SJSA1 (cell line): ENCODE results near the gene SLC45A2. TPM values are rescaled to one million over a fixed set of nuclear protein-coding genes. Genes with fewer than 3 reads are reported as not detected.
"Not testable (repeated sequence)": the region's sequence is repeated elsewhere in the genome, so short reads cannot be mapped to it uniquely, and the experiment has no call there.

Experiments used
- DNase-seq, 2 experiments: peaks; one replicate each; pipeline ENCODE4 v3.0.0-alpha.2; 2015 to 2020; ENCODE audit warnings: low spot score in 2 of 2, low read depth in 1 of 2
- H3K27ac ChIP-seq: fragments of 250-450 bp; sonication (Bioruptor Pico); 2 replicates; pipeline ENCODE4 v1.5.1; 2020; ENCODE audit warnings: mild to moderate bottlenecking, moderate library complexity
- H3K27me3 ChIP-seq: fragments of 250-450 bp; sonication (Bioruptor Pico); replicated peaks from 2 replicates; pipeline ENCODE4 v1.5.1; 2020; ENCODE audit warnings: mild to moderate bottlenecking, moderate library complexity
- H3K36me3 ChIP-seq: fragments of 250-450 bp; sonication (Bioruptor Pico); 2 replicates; pipeline ENCODE4 v1.5.1; 2020; ENCODE audit warnings: mild to moderate bottlenecking
- H3K4me1 ChIP-seq: fragments of 250-450 bp; sonication (Bioruptor Pico); replicated peaks from 2 replicates; pipeline ENCODE4 v1.6.1; 2021; ENCODE audit warnings: mild to moderate bottlenecking
- H3K4me3 ChIP-seq: fragments of 250-450 bp; sonication (Bioruptor Pico); 2 replicates; pipeline ENCODE4 v1.5.1; 2020; ENCODE audit warnings: mild to moderate bottlenecking
- H3K9me3 ChIP-seq: fragments of 250-450 bp; sonication (Bioruptor Pico); replicated peaks from 2 replicates; pipeline ENCODE4 v1.5.1; 2020; ENCODE audit warnings: mild to moderate bottlenecking
- total RNA-seq: library from RNA; depleted of rRNA; stranded (reverse); fragments of >200 nt; shearing (Covaris generic); gene quantifications from 2 replicates; pipeline ENCODE4 v1.2.3, GENCODE V29; 2014; rRNA removed

SLC45A2 gene
- total RNA-seq, 1 experiment from 2014 or later: not detected

- H3K27ac ChIP-seq, H3K27me3 ChIP-seq, DNase-seq, H3K9me3 ChIP-seq, H3K4me1 ChIP-seq, H3K4me3 ChIP-seq, H3K36me3 ChIP-seq: not testable (repeated sequence)
Observed at GRCh38 chr5:33914844-33915243, 69.6 kb downstream of the SLC45A2 start.

GRCh38 chr5:33906248-33906647 lies 78.2 kb downstream of the SLC45A2 start:
- H3K4me1 ChIP-seq, H3K4me3 ChIP-seq, DNase-seq, H3K36me3 ChIP-seq, H3K9me3 ChIP-seq, H3K27ac ChIP-seq, H3K27me3 ChIP-seq: not testable (repeated sequence)

GRCh38 chr5:33905381-33905780 lies 79.1 kb downstream of the SLC45A2 start:
- no peak for DNase-seq
- Histone ChIP-seq H3K36me3 (no peaks in the 10 kb centered on the region), H3K27me3 (no peaks in the 10 kb centered on the region), H3K4me3 (no peak overlapping the region), H3K27ac (no peak overlapping the region), H3K4me1 (no peaks in the 10 kb centered on the region), H3K9me3 (no peaks in the 10 kb centered on the region)

- H3K4me3 ChIP-seq: no peak overlapping the region
Observed at GRCh38 chr5:33903118-33903517, 81.4 kb downstream of the SLC45A2 start.

GRCh38 chr5:33901156-33901555 lies 83.3 kb downstream of the SLC45A2 start:
- no peak overlapping the region for H3K27ac ChIP-seq
- H3K27me3 ChIP-seq: no peaks in the 10 kb centered on the region
- H3K9me3 ChIP-seq: no peaks in the 10 kb centered on the region
- H3K4me3 ChIP-seq: no peak overlapping the region
- no peaks in the 10 kb centered on the region for H3K4me1 ChIP-seq
- DNase-seq: no peak
- H3K36me3 ChIP-seq: no peaks in the 10 kb centered on the region

More at GRCh38 chr5:33903118-33903517, 81.4 kb downstream of the SLC45A2 start:
- Histone ChIP-seq H3K27me3 (no peaks in the 10 kb centered on the region), H3K4me1 (no peaks in the 10 kb centered on the region), H3K27ac (no peak overlapping the region), H3K9me3 (no peaks in the 10 kb centered on the region), H3K36me3 (no peaks in the 10 kb centered on the region)
- no peak for DNase-seq

Other genes starting within 250 kb of the SLC45A2 start
- gene ADAMTS12, start 92.7 kb downstream of the SLC45A2 start, total RNA-seq: 3.9 and 9.1 TPM in 2 replicates
- gene RXFP3, start 48.3 kb downstream of the SLC45A2 start, total RNA-seq: not detected in 2 replicates
- 3.6 and 5.9 TPM in 2 replicates for gene AMACR, start 23.4 kb upstream of the SLC45A2 start, total RNA-seq
- gene C1QTNF3, start 58.5 kb upstream of the SLC45A2 start, total RNA-seq: 0.24 TPM in 1 of 2 replicates, not detected in the other